ENCODE results near the gene KCNJ6.

DNA sequence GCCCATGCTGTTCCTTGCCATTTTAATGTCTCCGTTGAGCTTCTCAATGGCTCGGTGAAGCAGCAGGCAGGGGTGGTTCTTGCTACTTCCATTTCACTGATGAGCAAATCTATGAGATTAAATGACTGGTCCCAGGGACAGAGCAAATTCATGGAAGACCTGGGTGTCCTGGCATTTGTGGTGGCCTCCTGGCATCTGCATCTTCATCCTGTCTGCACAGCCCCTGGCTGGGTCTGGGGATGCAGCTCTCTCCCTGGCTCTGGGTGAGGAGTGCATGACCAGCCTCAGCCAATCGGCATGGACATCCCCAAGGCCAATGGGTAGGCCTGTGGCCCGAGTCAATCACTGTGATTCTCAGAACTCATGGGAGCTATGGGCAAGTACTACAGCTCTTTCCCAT is 261.7 kb downstream of the KCNJ6 start:
- TF ChIP-seq, protein P1, sequence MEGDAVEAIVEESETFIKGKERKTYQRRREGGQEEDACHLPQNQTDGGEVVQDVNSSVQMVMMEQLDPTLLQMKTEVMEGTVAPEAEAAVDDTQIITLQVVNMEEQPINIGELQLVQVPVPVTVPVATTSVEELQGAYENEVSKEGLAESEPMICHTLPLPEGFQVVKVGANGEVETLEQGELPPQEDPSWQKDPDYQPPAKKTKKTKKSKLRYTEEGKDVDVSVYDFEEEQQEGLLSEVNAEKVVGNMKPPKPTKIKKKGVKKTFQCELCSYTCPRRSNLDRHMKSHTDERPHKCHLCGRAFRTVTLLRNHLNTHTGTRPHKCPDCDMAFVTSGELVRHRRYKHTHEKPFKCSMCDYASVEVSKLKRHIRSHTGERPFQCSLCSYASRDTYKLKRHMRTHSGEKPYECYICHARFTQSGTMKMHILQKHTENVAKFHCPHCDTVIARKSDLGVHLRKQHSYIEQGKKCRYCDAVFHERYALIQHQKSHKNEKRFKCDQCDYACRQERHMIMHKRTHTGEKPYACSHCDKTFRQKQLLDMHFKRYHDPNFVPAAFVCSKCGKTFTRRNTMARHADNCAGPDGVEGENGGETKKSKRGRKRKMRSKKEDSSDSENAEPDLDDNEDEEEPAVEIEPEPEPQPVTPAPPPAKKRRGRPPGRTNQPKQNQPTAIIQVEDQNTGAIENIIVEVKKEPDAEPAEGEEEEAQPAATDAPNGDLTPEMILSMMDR (IDR thresholded peaks at IDR 0.05) = no peak
- no peak for TF ChIP-seq POLR2A (IDR thresholded peaks at IDR 0.05)

All from testis (tissue), 2 donors.